B cell (primary cell): Measurements from ENCODE around the gene DAB2IP. TPM values are rescaled to one million over a fixed set of nuclear protein-coding genes. Genes with fewer than 3 reads are reported as not detected.

Source experiments
- ATAC-seq: fragments of 200-7000 bp; cut with Tn5 transposase; one replicate; pipeline ENCODE4 v1.10.0; 2021; ENCODE audit warnings: low read depth, mild to moderate bottlenecking, moderate number of reproducible peaks, moderate library complexity
- CTCF ChIA-PET: fragments of 350-600 bp; sonication (Branson Sonifier 250); formaldehyde crosslinking; loops from one replicate; lab custom pipeline; 2021; ENCODE audit warnings: antibody characterized with exemption, inconsistent platforms; lab: Charles Lee
- POLR2A ChIA-PET: fragments of 350-600 bp; sonication (Branson Sonifier 250); formaldehyde crosslinking; loops from one replicate; lab custom pipeline; 2021; ENCODE audit warnings: antibody characterized with exemption; lab: Charles Lee
- DNase-seq: peaks from one replicate; pipeline ENCODE4 v3.0.0; 2013
- H2AFZ ChIP-seq: 2 replicates; pipeline ENCODE4 v1.6.1; 2012; ENCODE audit warnings: mild to moderate bottlenecking, low read depth, low read length; ENCODE audit not compliant: insufficient read depth, poor library complexity, severe bottlenecking
- H3K27ac ChIP-seq, 2 donors: 1 replicate in 1 of 2; 2 replicates in 1 of 2; pipeline ENCODE4 v1.5.1; 2012 to 2013; ENCODE audit warnings: low read length in 2 of 2, mild to moderate bottlenecking in 2 of 2, moderate library complexity in 1 of 2
- H3K27me3 ChIP-seq, 4 experiments: fragments of 200-600 bp in 1 of 4; sonication (generic) in 1 of 4; replicated peaks in 1 of 4; 1 replicate in 2 of 4; 2 replicates in 2 of 4; pipeline versions ENCODE4 v1.6.1 to v1.7.0; 2013 to 2016; ENCODE audit warnings: low read length in 3 of 4, mild to moderate bottlenecking in 2 of 4, mixed read lengths in 1 of 4, moderate library complexity in 1 of 4; ENCODE audit not compliant: insufficient read depth in 4 of 4, control insufficient read depth in 3 of 4; ENCODE audit errors: control extremely low read depth in 1 of 4
- H3K36me3 ChIP-seq, 2 experiments: replicated peaks in 1 of 2; 1 replicate in 1 of 2; 2 replicates in 1 of 2; pipeline versions ENCODE4 v1.6.1 to v1.7.1; 2013; ENCODE audit warnings: low read length in 1 of 2; ENCODE audit not compliant: insufficient read depth in 2 of 2, control insufficient read depth in 1 of 2; ENCODE audit errors: control extremely low read depth in 1 of 2, extremely low read depth in 1 of 2
- H3K4me1 ChIP-seq, 2 donors: fragments of 200-600 bp in 1 of 2; sonication (generic) in 1 of 2; 1 replicate in 1 of 2; 2 replicates in 1 of 2; pipeline versions ENCODE4 v1.5.1 to v1.6.1; 2013 to 2017; ENCODE audit warnings: low read length in 2 of 2; ENCODE audit not compliant: control insufficient read depth in 2 of 2, insufficient read depth in 2 of 2
- H3K4me2 ChIP-seq: replicated peaks from 2 replicates; pipeline ENCODE3; 2012; ENCODE audit warnings: mild to moderate bottlenecking, low read depth, low read length; ENCODE audit not compliant: poor library complexity, severe bottlenecking
- H3K4me3 ChIP-seq, 5 experiments: fragments of 200-600 bp in 1 of 5; sonication (generic) in 1 of 5; 1 replicate in 3 of 5; 2 replicates in 2 of 5; pipeline versions ENCODE4 v1.5.1 to v1.7.0; 2011 to 2016; ENCODE audit warnings: low read length in 4 of 5, mild to moderate bottlenecking in 4 of 5, low read depth in 2 of 5, control low read depth in 1 of 5, moderate library complexity in 1 of 5; ENCODE audit not compliant: insufficient read depth in 1 of 5; ENCODE audit errors: control extremely low read depth in 1 of 5, extremely low read depth in 1 of 5
- H3K79me2 ChIP-seq: fragments of 200-600 bp; sonication (generic); one replicate; pipeline ENCODE4 v1.6.0; 2016; ENCODE audit warnings: low read length; ENCODE audit not compliant: control insufficient read depth, insufficient read depth
- H3K9ac ChIP-seq: fragments of 200-600 bp; sonication (generic); 2 replicates; pipeline ENCODE4 v1.6.1; 2017; ENCODE audit warnings: mild to moderate bottlenecking, low read length, moderate library complexity
- H3K9me3 ChIP-seq, 3 donors: one replicate each; pipeline versions ENCODE4 v1.6.1 to v1.7.1; 2013; ENCODE audit warnings: low read length in 2 of 3; ENCODE audit not compliant: control insufficient read depth in 2 of 3, insufficient read depth in 1 of 3; ENCODE audit errors: control extremely low read depth in 1 of 3
- H4K20me1 ChIP-seq: 2 replicates; pipeline ENCODE4 v1.6.0; 2012; ENCODE audit warnings: mild to moderate bottlenecking, low read length; ENCODE audit not compliant: insufficient read depth, control insufficient read depth, poor library complexity, severe bottlenecking
- H3K27ac Mint-ChIP-seq: one replicate; pipeline ENCODE4 v1.8.0; 2021; ENCODE audit warnings: mixed read lengths
- H3K27me3 Mint-ChIP-seq: one replicate; pipeline ENCODE4 v1.8.0; 2021; ENCODE audit warnings: mixed read lengths
- H3K4me1 Mint-ChIP-seq: one replicate; pipeline ENCODE4 v1.8.0; 2021; ENCODE audit warnings: mixed read lengths
- H3K4me3 Mint-ChIP-seq: one replicate; pipeline ENCODE4 v1.8.0; 2021; ENCODE audit warnings: mixed read lengths
- H3K9me3 Mint-ChIP-seq: one replicate; pipeline ENCODE4 v1.8.0; 2022; ENCODE audit warnings: mixed read lengths; ENCODE audit not compliant: insufficient read depth
- CTCF ChIP-seq: fragments of 200-600 bp; IDR thresholded peaks from one replicate; pipeline ENCODE4 v1.8.0; 2022; ENCODE audit warnings: antibody characterized with exemption, mild to moderate bottlenecking
- EZH2 ChIP-seq: IDR thresholded peaks from 2 replicates; pipeline ENCODE4 v1.6.1; 2012; ENCODE audit warnings: borderline replicate concordance, low read depth, mild to moderate bottlenecking, moderate library complexity, low read length; ENCODE audit not compliant: insufficient read depth, poor library complexity, severe bottlenecking
- WGBS: methylation state at CpG from one replicate; pipeline ENCODE4 v1.1.5; 2013; ENCODE audit warnings: missing lambda C conversion rate; ENCODE audit not compliant: insufficient coverage; 5-methylcytosine and 5-hydroxymethylcytosine counted together
- intact Hi-C: fragments of 100-400 bp; cut with micrococcal nuclease; formaldehyde crosslinking; loops from one replicate; pipeline ENCODE4 v1.10.0; 2022
- polyA plus RNA-seq: library from polyadenylated mRNA; depleted of rRNA; stranded (reverse); fragments of >200 nt; gene quantifications from 2 replicates; pipeline ENCODE4 v1.2.3, GENCODE V29; 2012
- total RNA-seq, 2 donors: library from RNA; stranded (reverse); fragments of 120-200 nt in 1 of 2; gene quantifications; 1 replicate in 1 of 2; 2 replicates in 1 of 2; pipeline versions ENCODE4 v1.2.3 to v1.2.4, GENCODE V29; 2013 to 2022

Gene DAB2IP
- total and polyA plus RNA-seq, 2 donors (not counting 1 experiment from before 2014, with no cell fraction given), result 1.1 to 3.9 TPM

- WGBS, result 100% methylated on average over 4 of the region's 4 CpGs
- ChIA-PET POLR2A (no interaction called here), CTCF (no interaction called here)
- no peak overlapping the region for H2AFZ ChIP-seq
- peaks cover 18% of the 10 kb centered on the region for H3K27me3 Mint-ChIP-seq
- H3K9ac ChIP-seq, result no peak overlapping the region
- TF ChIP-seq EZH2 (no peak), CTCF (no peak)
- H3K27ac Mint-ChIP-seq, result no peak overlapping the region
- no peak overlapping the region for H3K4me3 ChIP-seq
- ATAC-seq, result no peak
- intact Hi-C loops, result no loop called here
- peaks cover 4 to 12% of the 10 kb centered on the region in 2 donors for H3K4me1 ChIP-seq
- H3K9me3 Mint-ChIP-seq, result no peaks in the 10 kb centered on the region
- peaks cover 12% of the 10 kb centered on the region for H3K4me1 Mint-ChIP-seq
- H3K9me3 ChIP-seq, result peaks cover 0 to 2% (median 0%) of the 10 kb centered on the region in 3 donors
- no peak overlapping the region for H3K4me2 ChIP-seq
- H3K27me3 ChIP-seq, result peaks cover 0 to 14% (median 13%) of the 10 kb centered on the region in 4 experiments
- no peak overlapping the region for H3K27ac ChIP-seq
- H4K20me1 ChIP-seq, result no peaks in the 10 kb centered on the region
- H3K79me2 ChIP-seq, result no peaks in the 10 kb centered on the region
- no peak for DNase-seq
- no peak overlapping the region for H3K4me3 Mint-ChIP-seq
- no peaks in the 10 kb centered on the region for H3K36me3 ChIP-seq
These were observed 41.9 kb downstream of the DAB2IP start for GRCh38 chr9:121693388-121693670.

- intact Hi-C loops, result no loop called here
- ChIA-PET CTCF (interaction anchor here (0.7 to 2.4 kb wide), 2 partner anchors 10 to 44 kb away, joined by 3 to 9 read pairs; no protein-coding TSS in a partner anchor), POLR2A (no interaction called here)
- H4K20me1 ChIP-seq, result no peaks in the 10 kb centered on the region
- no peaks in the 10 kb centered on the region for H3K36me3 ChIP-seq
- no peak overlapping the region for H3K4me3 ChIP-seq
- no peak overlapping the region for H3K27ac ChIP-seq
- peaks cover 0 to 2% (median 0%) of the 10 kb centered on the region in 3 donors for H3K9me3 ChIP-seq
- Mint-ChIP-seq H3K9me3 (no peaks in the 10 kb centered on the region), H3K27me3 (peaks cover 14% of the 10 kb centered on the region), H3K27ac (no peak overlapping the region), H3K4me3 (no peak overlapping the region), H3K4me1 (peaks cover 12% of the 10 kb centered on the region)
- no peak overlapping the region for H3K4me2 ChIP-seq
- DNase-seq, result no peak
- H3K9ac ChIP-seq, result no peak overlapping the region
- no peak overlapping the region for H2AFZ ChIP-seq
- TF ChIP-seq EZH2 (no peak), CTCF (no peak)
- H3K79me2 ChIP-seq, result no peaks in the 10 kb centered on the region
- peaks cover 8 to 16% of the 10 kb centered on the region in 2 donors for H3K4me1 ChIP-seq
- H3K27me3 ChIP-seq, result peaks cover 0 to 17% (median 15%) of the 10 kb centered on the region in 4 experiments
- ATAC-seq, result no peak
- WGBS, result 95% methylated on average over 2 of the region's 5 CpGs
These were observed 42.6 kb downstream of the DAB2IP start for GRCh38 chr9:121694001-121694400.
